NCI-H1694 treated with DMSO at 0.1 percent for 48 hours (cell line): ENCODE results near the gene SLC22A31.
"Not testable (repeated sequence)": the region's sequence is repeated elsewhere in the genome, so short reads cannot be mapped to it uniquely, and the experiment has no call there.

ENCODE experiments used
- DNase-seq: peaks from one replicate; lab custom pipeline; 2025; lab: John Stamatoyannopoulos, UW

The SLC22A31 gene

GRCh38 chr16:89192956-89193575, 7.3 kb downstream of the SLC22A31 start:
- no peak for DNase-seq

GRCh38 chr16:89192186-89192955, 8.0 kb downstream of the SLC22A31 start:
- not testable (repeated sequence) for DNase-seq

GRCh38 chr16:89191901-89192185, 8.5 kb downstream of the SLC22A31 start:
- no peak for DNase-seq

- no peak for DNase-seq
These were observed 9.1 kb downstream of the SLC22A31 start for GRCh38 chr16:89191033-89191900.

GRCh38 chr16:89190150-89190958, 10.0 kb downstream of the SLC22A31 start:
- DNase-seq = no peak

- no peak for DNase-seq
These were observed 10.8 kb downstream of the SLC22A31 start for GRCh38 chr16:89189358-89190025.

DNA sequence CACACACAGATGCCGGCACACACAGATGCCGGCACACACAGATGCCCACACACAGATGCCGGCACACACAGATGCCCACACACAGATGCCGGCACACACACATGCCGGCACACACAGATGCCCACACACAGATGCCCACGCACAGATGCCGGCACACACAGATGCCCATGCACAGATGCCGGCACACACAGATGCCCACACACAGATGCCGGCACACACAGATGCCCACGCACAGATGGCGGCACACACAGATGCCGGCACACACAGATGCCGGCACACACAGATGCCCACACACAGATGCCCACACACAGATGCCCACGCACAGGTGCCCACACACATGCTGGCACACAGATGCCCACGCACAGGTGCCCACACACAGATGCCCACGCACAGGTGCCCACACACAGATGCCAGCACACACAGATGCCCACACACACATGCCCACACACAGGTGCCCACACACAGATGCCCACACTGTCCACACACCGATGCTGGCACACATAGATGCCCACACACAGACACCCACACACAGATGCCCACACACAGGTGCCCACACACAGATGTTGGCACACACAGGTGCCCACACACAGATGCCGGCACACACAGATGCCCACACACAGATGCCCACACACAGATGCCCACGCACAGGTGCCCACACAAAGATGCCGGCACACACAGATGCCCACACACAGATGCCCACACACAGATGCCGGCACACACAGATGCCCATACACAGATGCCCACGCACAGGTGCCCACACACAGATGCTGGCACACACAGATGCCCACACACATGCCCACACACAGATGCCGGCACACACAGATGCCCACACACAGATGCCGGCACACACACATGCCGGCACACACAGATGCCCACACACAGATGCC, 11.6 kb downstream of the SLC22A31 start:
- not testable (repeated sequence) for DNase-seq

- DNase-seq = no peak
These were observed 12.5 kb downstream of the SLC22A31 start for GRCh38 chr16:89187770-89188392.

- no peak for DNase-seq
These were observed 13.1 kb downstream of the SLC22A31 start for GRCh38 chr16:89187032-89187769.

DNA sequence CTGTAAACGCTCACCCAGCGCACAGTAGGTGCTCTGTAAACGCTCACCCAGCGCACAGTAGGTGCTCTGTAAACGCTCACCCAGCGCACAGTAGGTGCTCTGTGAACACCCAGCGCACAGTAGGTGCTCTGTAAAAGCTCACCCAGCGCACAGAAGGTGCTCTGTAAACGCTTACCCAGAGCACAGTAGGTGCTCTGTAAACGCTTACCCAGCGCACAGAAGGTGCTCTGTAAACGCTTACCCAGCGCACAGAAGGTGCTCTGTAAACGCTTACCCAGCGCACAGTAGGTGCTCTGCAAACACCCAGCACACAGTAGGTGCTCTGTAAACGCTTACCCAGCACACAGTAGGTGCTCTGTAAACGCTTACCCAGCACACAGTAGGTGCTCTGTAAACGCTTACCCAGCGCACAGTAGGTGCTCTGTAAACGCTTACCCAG, 13.7 kb downstream of the SLC22A31 start:
- not testable (repeated sequence) for DNase-seq

GRCh38 chr16:89185887-89186592, 14.3 kb downstream of the SLC22A31 start:
- not testable (repeated sequence) for DNase-seq

DNA sequence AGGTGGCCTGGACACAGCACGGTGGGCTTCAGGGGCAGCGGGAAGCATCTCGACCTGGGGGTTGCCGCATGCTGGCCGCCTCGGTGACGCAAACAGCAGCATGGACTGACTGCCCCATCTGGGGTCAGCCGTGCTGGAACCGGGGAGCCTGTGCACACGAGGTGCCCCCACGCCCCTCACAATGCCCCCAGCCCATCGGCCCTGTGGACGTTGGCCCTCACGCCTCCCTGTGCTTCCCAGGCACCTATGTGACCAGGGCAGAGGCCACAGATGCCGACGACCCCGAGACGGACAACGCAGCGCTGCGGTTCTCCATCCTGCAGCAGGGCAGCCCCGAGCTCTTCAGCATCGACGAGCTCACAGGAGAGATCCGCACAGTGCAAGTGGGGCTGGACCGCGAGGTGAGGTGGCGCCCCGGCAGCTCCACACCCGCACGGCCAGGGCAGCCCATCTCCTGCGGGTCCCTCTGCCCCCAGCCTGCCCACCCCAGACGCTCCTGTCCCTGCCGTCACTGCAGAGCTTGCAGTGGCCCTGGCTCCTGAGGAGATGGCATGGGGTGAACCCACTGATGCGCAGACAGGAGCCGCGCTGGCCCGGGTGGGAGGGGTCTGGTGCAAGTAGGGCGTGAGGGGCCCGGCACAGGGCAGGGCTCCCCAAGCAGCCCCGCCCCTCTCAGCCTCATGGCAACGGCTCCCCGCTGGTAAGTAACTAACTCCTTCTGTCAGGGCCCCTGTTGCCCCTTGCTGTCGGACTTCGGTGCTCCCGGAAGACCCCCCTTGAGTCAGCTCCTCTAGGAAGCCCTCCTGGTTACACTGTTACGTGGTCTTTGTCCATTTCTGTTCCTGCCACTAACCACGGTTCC, 15.2 kb downstream of the SLC22A31 start:
- DNase-seq = no peak

- DNase-seq = no peak
These were observed 15.7 kb downstream of the SLC22A31 start for GRCh38 chr16:89184677-89184932.

DNA sequence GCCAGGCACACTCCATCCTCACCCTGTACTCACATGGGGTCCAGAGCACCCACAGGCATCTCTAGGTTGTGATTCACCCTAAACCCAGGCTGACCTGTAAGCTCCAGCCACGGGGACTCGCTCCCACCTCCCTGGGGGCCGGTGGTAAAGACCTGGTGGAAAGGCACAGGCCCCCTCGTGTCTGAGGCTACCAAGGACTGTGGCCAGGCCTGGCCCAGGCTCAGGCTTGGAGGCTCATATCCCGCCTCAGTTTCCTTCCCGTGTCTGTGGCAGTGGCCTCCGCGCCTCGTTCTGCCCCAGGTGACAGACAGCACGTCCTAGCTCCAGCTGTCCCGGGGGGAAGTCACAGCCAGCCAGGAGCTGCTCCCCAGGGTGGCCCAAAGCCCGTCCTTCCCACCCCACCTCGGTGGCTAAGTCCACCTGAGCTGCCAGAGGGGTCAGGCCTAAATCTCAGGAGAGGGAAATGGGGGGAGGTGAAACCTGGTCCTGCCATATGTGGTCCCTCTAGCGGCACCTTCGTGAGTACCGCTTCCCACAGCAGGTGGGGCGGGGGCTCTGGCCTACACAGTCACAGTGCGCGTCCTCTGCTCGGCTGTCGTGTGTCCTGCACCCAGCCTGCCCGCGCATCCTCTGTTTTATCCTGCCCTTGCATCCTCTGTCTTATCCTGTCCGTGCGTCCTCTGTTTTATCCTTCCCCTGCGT, 16.2 kb downstream of the SLC22A31 start:
- DNase-seq = no peak

DNA sequence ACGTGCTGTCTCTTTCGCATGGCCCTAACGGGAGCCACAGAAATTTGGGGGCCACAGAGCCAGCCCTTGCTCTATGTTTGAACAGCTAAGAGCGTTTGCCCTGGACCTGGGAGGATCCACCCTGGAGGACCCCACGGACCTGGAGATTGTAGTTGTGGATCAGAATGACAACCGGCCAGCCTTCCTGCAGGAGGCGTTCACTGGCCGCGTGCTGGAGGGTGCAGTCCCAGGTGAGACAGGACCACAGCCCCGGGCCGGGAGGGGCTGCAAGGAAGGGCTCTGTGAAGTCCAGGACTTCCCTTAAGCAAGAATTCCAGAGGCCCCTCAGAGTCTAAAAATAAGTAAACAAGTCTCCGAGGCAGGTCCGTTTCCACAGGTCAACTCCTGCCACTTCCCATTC, 16.9 kb downstream of the SLC22A31 start:
- no peak for DNase-seq

GRCh38 chr16:89179656-89180315, 20.6 kb downstream of the SLC22A31 start:
- DNase-seq = no peak

DNA sequence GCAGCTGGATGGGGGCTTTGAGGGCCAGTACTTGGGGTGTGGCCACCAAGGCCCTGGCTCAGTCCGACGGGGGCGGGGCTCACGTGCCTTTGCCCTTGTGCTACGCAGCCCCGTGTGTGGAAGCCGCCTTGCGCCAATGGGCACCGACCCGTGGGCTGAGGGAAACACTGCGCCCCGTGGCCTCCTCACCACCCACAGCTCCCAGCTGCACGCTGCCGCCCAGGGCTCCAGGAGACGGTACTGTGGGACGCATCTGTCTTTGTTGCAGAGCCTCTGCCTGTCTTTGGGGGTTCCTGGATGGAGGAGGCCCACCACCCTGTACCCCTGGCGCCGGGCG, 21.2 kb downstream of the SLC22A31 start:
- no peak for DNase-seq
